A673 (cell line): ENCODE results near the gene CPO. TPM values are rescaled to one million over a fixed set of nuclear protein-coding genes. Genes with fewer than 3 reads are reported as not detected.

Experiments
- BruUV-seq: library from RNA; stranded (reverse); fragments of 400-500 nt; replicated peaks from 2 replicates; lab custom pipeline; 2021; lab: Mats Ljungman, UMichigan
- CTCF ChIA-PET: fragments of 300-600 bp; sonication (Branson Sonifier 250); formaldehyde crosslinking; loops from one replicate; lab custom pipeline; 2022; ENCODE audit warnings: antibody characterized with exemption; lab: Charles Lee
- POLR2A ChIA-PET: fragments of 300-600 bp; sonication (Branson Sonifier 250); formaldehyde crosslinking; loops from one replicate; lab custom pipeline; 2022; ENCODE audit warnings: antibody characterized with exemption; ENCODE audit not compliant: low non-redundant PET; lab: Charles Lee
- DNase-seq: peaks from one replicate; pipeline ENCODE4 v3.0.0-alpha.2; 2015; ENCODE audit warnings: low spot score
- H3K27ac ChIP-seq: fragments of 200-600 bp; sonication (generic); 2 replicates; pipeline ENCODE4 v1.5.1; 2016; ENCODE audit warnings: mixed run types, low read depth, mild to moderate bottlenecking, mixed read lengths, antibody characterized with exemption, low read length; ENCODE audit not compliant: poor library complexity, severe bottlenecking
- H3K27me3 ChIP-seq: fragments of 200-600 bp; sonication (generic); replicated peaks from 2 replicates; pipeline ENCODE4 v1.6.1; 2017; ENCODE audit warnings: mixed run types, low read depth, mild to moderate bottlenecking, mixed read lengths, antibody characterized with exemption, low read length; ENCODE audit not compliant: insufficient read depth, poor library complexity
- H3K36me3 ChIP-seq: fragments of 200-600 bp; sonication (generic); 2 replicates; pipeline ENCODE4 v1.6.1; 2016; ENCODE audit warnings: mixed run types, mild to moderate bottlenecking, mixed read lengths, antibody characterized with exemption, low read length; ENCODE audit not compliant: insufficient read depth, poor library complexity, severe bottlenecking
- H3K4me1 ChIP-seq: fragments of 200-600 bp; sonication (generic); 2 replicates; pipeline ENCODE4 v1.6.1; 2017; ENCODE audit warnings: mixed run types, mild to moderate bottlenecking, mixed read lengths, antibody characterized with exemption, low read length; ENCODE audit not compliant: insufficient read depth, poor library complexity, severe bottlenecking
- H3K4me3 ChIP-seq: fragments of 200-600 bp; sonication (generic); 2 replicates; pipeline ENCODE4 v1.5.1; 2016; ENCODE audit warnings: low read depth, mixed run types, mild to moderate bottlenecking, mixed read lengths, low read length; ENCODE audit not compliant: poor library complexity, severe bottlenecking
- H3K9me3 ChIP-seq: fragments of 200-600 bp; sonication (generic); 2 replicates; pipeline ENCODE4 v1.6.1; 2016; ENCODE audit warnings: mixed run types, low read depth, mild to moderate bottlenecking, mixed read lengths, antibody characterized with exemption, low read length; ENCODE audit not compliant: poor library complexity, severe bottlenecking
- CTCF ChIP-seq: fragments of 300-800, 200-600 bp; sonication (generic); conservative IDR thresholded peaks from 2 replicates; pipeline ENCODE4 v1.5.1; 2017; ENCODE audit warnings: low read depth, mild to moderate bottlenecking, antibody characterized with exemption, low read length, moderate library complexity, mixed read lengths
- EZH2 ChIP-seq: fragments of 200-600 bp; sonication (generic); IDR thresholded peaks from 2 replicates; pipeline ENCODE4 v1.6.1; 2017; ENCODE audit warnings: borderline replicate concordance, low read depth, mild to moderate bottlenecking, mixed read lengths, antibody characterized with exemption, low read length; ENCODE audit not compliant: poor library complexity, severe bottlenecking
- intact Hi-C: fragments of 100-400 bp; cut with micrococcal nuclease; formaldehyde crosslinking; loops from one replicate; pipeline ENCODE4 v1.10.0; 2022; ENCODE audit not compliant: unreplicated experiment
- total RNA-seq: library from RNA; stranded (reverse); gene quantifications from 2 replicates; pipeline ENCODE4 v1.2.3, GENCODE V29; 2021

The CPO gene
- total RNA-seq, 1 experiment from 2014 or later: not detected

- POLR2A ChIA-PET: no interaction called here
Observed at GRCh38 chr2:206962966-206963365, 23.6 kb downstream of the CPO start.

GRCh38 chr2:206968134-206969086 is 29.1 kb downstream of the CPO start:
- Histone ChIP-seq H3K36me3 (no peaks in the 10 kb centered on the region), H3K9me3 (no peaks in the 10 kb centered on the region), H3K4me3 (no peak overlapping the region), H3K4me1 (no peaks in the 10 kb centered on the region), H3K27ac (no peak overlapping the region), H3K27me3 (peaks cover 4% of the 10 kb centered on the region)
- no peak for DNase-seq
- ChIA-PET CTCF (no interaction called here), POLR2A (no interaction called here)
- intact Hi-C loops: no loop called here
- no TSS peak for BruUV-seq
- TF ChIP-seq EZH2 (no peak), CTCF (no peak)

More at GRCh38 chr2:206962966-206963365, 23.6 kb downstream of the CPO start:
- CTCF ChIA-PET: no interaction called here
- H3K4me3 ChIP-seq: no peak overlapping the region
- intact Hi-C loops: no loop called here
- no peaks in the 10 kb centered on the region for H3K9me3 ChIP-seq
- H3K36me3 ChIP-seq: no peaks in the 10 kb centered on the region
- DNase-seq: no peak
- H3K4me1 ChIP-seq: no peaks in the 10 kb centered on the region
- H3K27me3 ChIP-seq: peaks cover 4% of the 10 kb centered on the region
- BruUV-seq: no TSS peak
- no peak overlapping the region for H3K27ac ChIP-seq
- no peak for TF ChIP-seq CTCF
- no peak for TF ChIP-seq EZH2

GRCh38 chr2:206969192-206969591 is 29.9 kb downstream of the CPO start:
- H3K4me3 ChIP-seq: no peak overlapping the region
- ChIA-PET CTCF (no interaction called here), POLR2A (no interaction called here)
- DNase-seq: no peak
- H3K36me3 ChIP-seq: no peaks in the 10 kb centered on the region
- TF ChIP-seq CTCF (no peak), EZH2 (no peak)
- no TSS peak for BruUV-seq
- peaks cover 10% of the 10 kb centered on the region for H3K27me3 ChIP-seq
- no peaks in the 10 kb centered on the region for H3K9me3 ChIP-seq
- no peak overlapping the region for H3K27ac ChIP-seq
- intact Hi-C loops: no loop called here
- H3K4me1 ChIP-seq: no peaks in the 10 kb centered on the region
